GM06990 (cell line): ENCODE data around the gene ARHGAP29.

ENCODE experiments used
- DNase-seq: peaks from one replicate; pipeline ENCODE4 v3.0.0-alpha.2; 2011; ENCODE audit not compliant: insufficient read length; ENCODE audit errors: extremely low read depth
- H3K27me3 ChIP-seq: replicated peaks from 2 replicates; pipeline ENCODE4 v1.6.0; 2011; ENCODE audit warnings: low read length; ENCODE audit not compliant: control insufficient read depth, insufficient read depth
- H3K36me3 ChIP-seq: 2 replicates; pipeline ENCODE4 v1.5.1; 2011; ENCODE audit warnings: low read length; ENCODE audit not compliant: control insufficient read depth, insufficient read depth
- H3K4me3 ChIP-seq: replicated peaks from 2 replicates; pipeline ENCODE4 v1.5.1; 2011; ENCODE audit warnings: low read depth, mild to moderate bottlenecking, control low read depth, low read length
- TF ChIP-seq, protein P1 (sequence below): IDR thresholded peaks from 2 replicates; pipeline ENCODE4 v1.5.1; 2011; ENCODE audit warnings: low read length, control low read depth, mild to moderate bottlenecking, inconsistent platforms; ENCODE audit not compliant: insufficient read depth, poor library complexity, severe bottlenecking

The ARHGAP29 gene

DNA sequence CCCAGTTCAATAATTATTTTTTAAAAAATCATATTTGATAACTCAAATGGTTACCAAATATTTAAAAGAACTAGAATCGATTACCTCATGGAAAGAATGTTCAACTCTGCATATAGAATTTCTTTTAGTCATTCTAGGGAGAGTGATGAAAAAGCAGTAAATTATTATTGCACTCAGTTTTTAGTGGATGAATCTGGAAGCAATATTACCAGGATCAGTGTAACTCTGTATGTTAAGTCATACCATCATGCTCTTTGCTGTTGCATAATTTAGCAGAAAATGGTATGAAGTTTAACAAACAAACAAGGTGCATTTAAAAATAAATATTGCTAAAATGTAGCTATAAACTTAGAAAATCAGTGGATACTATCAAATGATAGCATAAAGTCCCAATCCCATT, 46.1 kb upstream of the ARHGAP29 start:
- Histone ChIP-seq H3K27me3 (no peaks in the 10 kb centered on the region; the same call in none of the 2 replicates), H3K4me3 (no peak overlapping the region), H3K36me3 (no peaks in the 10 kb centered on the region)
- TF ChIP-seq, protein P1, sequence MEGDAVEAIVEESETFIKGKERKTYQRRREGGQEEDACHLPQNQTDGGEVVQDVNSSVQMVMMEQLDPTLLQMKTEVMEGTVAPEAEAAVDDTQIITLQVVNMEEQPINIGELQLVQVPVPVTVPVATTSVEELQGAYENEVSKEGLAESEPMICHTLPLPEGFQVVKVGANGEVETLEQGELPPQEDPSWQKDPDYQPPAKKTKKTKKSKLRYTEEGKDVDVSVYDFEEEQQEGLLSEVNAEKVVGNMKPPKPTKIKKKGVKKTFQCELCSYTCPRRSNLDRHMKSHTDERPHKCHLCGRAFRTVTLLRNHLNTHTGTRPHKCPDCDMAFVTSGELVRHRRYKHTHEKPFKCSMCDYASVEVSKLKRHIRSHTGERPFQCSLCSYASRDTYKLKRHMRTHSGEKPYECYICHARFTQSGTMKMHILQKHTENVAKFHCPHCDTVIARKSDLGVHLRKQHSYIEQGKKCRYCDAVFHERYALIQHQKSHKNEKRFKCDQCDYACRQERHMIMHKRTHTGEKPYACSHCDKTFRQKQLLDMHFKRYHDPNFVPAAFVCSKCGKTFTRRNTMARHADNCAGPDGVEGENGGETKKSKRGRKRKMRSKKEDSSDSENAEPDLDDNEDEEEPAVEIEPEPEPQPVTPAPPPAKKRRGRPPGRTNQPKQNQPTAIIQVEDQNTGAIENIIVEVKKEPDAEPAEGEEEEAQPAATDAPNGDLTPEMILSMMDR: no peak
- no peak for DNase-seq

DNA sequence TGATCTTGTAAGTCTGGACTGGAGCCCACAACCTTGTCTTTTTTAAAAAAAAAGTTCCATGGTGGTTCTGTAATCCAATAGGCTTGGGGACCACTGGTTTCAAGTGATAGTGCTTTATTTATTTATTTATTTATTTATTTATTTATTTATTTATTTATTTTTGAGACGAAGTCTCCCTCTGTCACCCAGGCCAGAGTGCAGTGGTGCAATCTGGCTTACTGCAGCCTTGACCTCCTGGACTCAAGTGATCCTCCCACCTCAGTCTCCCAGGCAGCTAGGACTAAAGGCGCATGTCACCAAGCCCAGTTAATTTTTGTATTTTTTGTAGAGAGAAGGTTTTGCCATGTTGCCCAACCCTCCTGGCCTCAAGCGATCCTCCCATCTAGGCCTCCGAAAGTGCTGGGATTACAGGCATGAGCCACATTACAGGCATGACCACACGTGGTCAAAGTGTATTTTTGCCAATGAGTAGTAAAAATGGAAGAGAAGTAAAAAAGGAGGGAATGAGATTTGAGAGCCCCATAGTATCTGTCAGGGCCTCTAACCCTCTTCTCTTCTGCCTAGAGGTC, 44.8 kb upstream of the ARHGAP29 start:
- H3K4me3 ChIP-seq: no peak overlapping the region
- H3K27me3 ChIP-seq: no peaks in the 10 kb centered on the region; the same call in none of the 2 replicates
- DNase-seq: no peak
- H3K36me3 ChIP-seq: no peaks in the 10 kb centered on the region
- TF ChIP-seq, protein P1: no peak

DNA sequence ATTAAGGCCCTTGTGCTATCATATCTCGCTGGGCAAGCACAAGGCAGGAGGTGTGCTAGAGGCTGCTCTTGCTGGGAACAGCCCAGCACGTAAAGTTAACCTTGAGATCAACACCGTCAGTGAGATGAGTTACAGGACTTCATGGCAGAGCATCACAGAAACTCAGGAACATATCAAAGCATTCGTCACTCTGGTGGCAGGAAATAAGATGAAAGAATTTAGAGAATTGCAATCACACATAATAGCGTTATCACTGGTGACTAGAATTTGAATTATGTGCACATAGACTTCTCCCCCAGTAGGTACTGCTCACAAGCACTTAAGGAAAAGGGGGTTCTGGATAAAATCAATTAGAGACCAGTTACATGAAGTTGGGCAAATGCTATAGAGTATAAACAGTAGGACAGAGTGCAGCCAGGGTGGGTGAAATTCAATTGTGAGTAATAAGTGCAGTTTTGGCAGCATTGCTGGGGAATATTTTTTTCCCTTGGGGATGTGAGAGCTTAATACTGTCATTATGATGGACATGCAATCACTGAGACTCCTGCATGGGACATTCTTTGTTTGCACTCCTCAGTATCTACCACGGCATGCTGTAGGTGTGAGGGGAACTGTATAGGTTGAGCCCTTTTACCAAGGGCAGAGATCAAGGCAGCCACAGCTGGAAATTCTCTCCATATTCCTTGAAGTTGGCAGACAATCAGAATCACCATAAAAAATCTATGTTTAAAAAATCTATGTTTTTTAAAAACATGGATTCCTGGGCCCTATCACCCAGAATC, 44.2 kb upstream of the ARHGAP29 start:
- TF ChIP-seq, protein P1: no peak
- Histone ChIP-seq H3K27me3 (no peaks in the 10 kb centered on the region; the same call in none of the 2 replicates), H3K4me3 (no peak overlapping the region), H3K36me3 (no peaks in the 10 kb centered on the region)
- no peak for DNase-seq

DNA sequence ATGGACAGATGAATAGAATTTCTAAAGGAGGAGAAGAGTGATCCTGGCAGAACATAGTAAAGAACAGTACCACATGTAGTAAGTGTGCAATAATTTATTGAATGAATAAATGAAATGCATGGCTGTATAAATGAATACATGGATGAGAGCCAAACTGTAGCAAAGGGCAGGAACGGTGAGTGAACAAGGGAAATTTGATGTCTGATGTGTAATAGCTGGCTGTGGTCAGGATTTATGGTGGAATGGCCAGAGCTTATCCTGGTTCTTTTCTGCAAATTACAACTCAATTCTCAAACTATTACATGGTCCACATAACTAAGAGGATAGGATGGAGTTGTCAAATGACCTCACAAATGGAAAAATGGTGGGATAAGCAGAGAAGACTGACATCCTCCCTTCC, 43.2 kb upstream of the ARHGAP29 start:
- no peak for DNase-seq
- TF ChIP-seq, protein P1: no peak
- Histone ChIP-seq H3K27me3 (no peaks in the 10 kb centered on the region; the same call in none of the 2 replicates), H3K4me3 (no peak overlapping the region), H3K36me3 (no peaks in the 10 kb centered on the region)

DNA sequence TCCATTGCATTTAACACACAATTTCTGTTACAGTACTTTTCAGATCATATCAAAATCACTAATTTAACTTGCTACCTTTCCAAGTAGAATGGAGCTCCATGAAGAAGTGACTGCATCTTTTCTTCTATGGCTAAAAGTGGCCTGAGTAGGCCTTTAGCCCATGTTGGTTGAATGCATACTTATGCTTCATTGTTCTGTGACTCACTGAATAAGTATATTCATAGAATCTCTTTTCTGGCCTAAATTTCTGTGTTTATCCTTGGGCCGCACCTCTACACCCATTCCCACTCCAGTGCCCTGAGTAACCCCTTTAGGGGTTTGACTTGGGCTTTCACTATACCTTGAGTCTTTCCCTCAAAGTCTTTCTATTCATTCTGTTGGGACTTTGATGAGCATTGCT, 42.1 kb upstream of the ARHGAP29 start:
- no peak for DNase-seq
- TF ChIP-seq, protein P1: no peak
- Histone ChIP-seq H3K36me3 (no peaks in the 10 kb centered on the region), H3K4me3 (no peak overlapping the region), H3K27me3 (no peaks in the 10 kb centered on the region; the same call in 1 of the 2 replicates)
